GM19468 (cell line): ENCODE data around the gene RIMKLA.

ENCODE experiments used
- ATAC-seq: cut with Tn5 transposase; IDR thresholded peaks from one replicate; pipeline ENCODE4 v1.9.1; 2021; ENCODE audit warnings: mild to moderate bottlenecking, moderate library complexity, moderate number of reproducible peaks; ENCODE audit not compliant: unreplicated experiment; ENCODE audit errors: extremely low read depth

The RIMKLA gene

DNA sequence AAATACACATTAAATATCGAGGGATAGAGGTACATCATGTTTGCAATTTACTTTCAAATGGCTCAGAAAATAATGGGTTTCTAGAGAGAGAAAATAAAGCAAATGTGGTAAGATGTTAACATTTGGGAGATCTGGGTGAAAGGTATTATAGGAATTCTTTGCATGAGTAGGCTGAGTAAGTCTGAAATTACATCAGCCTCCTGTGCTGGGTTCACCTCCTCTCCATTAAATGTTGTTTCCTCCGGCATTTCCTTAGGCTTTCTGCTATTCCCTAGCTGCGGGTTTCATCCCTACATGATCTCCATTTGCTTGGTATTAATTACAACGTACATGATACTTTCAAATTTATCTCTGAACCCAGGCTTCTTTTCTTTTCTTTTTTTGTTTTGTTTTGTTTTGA, 43.6 kb downstream of the RIMKLA start:
- no peak for ATAC-seq

DNA sequence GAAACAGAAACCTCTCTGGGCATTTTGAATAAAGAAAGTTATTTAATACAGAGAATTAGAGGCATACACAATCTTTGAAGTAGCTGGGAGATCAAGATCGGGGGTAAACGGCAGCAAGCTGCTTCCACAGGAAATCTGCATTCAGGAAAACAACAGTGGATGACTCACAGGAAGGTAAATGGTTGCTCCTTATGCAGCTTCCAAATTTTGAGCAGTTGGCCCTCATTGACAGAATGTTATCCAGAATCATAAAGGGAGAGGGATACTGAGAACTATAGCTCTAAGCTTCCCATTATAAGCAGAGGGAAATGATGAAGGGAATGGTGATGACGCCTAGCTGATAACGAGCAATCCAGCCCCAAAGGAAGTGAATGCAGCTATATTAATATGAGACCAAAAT, 46.6 kb downstream of the RIMKLA start:
- no peak for ATAC-seq

DNA sequence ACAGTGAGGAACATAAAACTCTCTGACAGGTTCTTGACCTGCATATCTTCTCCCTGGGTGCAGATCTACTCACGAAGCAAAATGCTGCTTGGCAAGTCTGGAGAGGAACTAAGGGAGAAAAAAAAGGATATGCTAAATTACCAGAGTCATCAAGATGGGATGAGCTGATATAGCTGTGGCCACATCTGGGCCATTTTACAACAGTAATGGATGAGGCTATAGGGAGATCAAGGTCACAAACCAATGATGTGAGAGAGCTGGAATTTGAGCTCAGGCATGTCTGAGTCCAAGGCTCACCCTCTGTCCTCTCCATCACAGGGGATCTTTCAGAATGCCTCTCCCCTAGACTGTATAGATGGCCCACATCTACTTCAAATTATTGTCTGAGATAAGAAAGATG, 49.0 kb downstream of the RIMKLA start:
- ATAC-seq: no peak

DNA sequence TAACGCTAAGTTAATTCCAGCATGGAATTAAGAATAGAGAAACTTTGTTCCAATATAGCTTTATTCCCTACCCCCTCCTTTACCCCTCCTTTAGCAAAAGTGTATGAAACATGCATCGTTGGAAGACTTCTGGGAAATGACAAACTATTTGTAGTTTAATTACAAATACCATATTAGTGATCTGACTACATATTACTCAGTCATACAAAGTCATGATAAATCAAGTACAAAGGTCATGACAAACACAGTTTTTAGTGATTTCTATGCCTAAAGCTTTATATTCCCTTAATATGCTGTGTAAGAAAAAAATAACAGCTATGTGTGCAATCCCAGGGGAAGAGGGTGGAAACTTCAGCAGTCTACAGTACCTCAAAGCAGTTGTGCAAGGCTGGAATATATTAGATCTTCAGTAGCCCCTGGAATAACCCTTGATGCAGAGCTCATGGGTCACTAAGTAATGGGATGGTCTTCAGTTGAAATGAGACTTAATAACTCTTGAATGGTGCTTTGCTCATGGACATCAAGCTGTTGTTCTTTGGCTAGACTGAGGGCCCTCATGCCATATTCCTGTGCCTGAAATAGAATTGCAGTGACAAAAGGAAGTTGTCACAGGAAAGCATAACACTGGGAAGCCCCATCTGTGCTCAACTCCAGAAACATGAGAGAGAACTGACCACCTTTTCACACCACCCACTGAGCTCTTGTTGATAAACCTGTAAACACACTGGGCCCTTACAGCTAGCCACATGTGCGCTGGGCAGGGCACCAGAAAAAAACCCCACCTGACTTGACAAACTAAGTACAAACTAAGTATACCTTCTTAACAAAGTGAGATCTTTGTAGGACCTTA, 49.9 kb downstream of the RIMKLA start:
- no peak for ATAC-seq

DNA sequence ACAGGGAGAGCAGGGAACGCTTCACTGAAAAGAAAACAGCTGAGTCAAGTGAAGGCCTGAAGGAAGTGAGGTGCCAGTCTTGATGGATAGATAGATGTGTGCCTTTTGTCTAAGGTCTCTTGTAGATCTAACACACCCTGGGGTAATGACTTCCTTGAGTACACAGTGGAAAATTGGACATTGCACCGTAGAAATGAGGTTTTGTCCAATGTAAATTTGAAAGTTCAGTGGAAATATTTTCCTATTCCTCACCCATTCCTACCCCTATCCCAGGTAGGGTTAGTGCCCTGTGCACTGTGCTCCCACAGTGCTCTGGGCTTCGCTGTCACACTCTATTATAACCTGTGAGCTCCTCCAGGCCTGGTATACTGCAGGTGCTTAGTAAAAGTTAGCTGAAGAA, 50.9 kb downstream of the RIMKLA start:
- no peak for ATAC-seq

DNA sequence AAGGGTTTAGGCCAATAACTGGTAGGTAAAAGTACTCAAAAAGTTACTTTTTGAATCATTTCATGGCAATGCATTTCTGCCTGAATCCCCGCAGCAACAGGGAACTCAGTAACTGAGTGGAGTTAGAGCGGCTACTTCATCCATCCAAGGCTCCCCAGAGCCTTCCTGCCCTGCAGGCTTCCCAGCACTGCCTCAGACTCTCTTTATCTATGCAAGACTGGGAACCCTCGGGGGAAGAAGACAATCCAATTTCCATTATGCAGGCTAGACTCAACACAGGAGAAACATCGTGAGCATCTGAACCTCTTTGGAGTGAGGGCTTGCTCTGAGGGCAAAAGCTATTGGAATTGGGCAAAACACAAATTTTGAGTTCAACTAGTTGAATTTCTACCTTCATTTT, 52.1 kb downstream of the RIMKLA start:
- ATAC-seq: no peak

DNA sequence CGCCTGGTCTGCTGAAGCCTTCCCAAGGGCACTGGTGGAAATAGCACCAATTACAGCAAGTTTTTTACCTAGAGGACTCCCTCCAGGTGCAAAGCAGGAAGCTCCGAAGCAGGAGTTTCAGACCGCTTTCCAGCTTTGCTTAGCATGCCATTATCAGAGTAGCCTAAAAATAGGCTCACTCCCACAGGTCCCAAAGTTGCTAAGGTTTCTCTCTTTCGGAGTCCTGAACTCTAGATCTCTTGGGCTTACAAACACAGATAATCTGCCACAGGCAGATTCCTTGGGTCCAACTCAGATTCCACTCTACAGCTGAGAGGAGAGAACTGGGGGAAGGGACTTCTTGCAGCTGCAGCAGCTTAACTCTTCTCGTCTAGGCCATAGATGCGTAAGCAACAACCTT, 52.8 kb downstream of the RIMKLA start:
- ATAC-seq: no peak

DNA sequence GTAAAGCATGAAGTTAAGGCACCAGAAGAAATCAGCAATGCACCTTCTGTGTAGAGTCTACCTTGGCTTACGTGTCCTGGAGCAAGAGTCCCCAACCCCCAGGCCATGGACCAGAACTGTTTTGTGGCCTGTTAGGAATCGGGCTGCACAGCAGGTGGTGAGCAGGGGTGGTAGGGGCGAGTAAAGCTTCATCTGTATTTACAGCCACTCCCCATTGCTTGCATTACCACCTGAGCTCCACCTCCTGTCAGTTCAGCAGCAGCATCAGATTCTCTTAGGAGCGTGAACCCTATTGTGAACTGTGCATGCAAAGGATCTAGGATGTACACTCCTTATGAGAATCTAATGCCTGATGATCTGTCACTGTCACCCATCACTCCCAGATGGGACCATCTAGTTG, 53.7 kb downstream of the RIMKLA start:
- no peak for ATAC-seq

DNA sequence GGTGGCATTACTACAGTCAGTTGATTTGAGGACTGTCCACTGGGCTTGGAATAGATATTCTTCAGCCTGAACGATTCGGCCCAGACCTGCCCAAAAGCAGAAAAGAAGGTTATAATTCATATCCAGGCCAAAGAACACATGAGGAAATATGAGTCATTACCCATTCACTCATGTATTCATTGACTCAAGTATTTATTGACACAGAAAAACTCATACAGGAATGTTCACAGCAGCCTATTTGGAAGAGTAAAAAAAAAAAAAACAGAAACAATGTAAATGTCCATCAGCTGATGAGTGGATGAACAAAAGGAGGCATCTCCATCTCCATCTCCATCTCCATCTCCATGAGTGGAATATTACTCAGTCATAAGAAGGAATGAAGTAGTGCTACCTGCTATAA, 59.3 kb downstream of the RIMKLA start:
- no peak for ATAC-seq

DNA sequence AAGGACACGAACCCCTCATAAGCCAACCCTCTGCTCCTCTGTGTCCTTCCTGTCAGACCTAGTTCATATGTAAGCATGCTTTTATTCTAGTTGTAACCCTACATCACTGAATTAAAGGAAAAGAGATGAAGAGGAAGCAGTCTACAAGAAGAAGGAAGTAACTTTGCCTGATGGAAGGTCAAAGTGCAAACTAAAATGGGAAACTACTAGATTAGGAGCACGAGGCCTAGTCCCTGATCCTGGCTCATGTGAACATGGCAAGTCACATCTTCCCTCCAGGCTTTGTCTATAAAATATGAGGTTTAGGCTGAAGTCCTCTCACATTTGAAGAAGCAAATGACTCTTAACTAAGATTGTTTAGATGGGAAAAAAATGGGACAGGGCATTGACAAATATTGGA, 62.1 kb downstream of the RIMKLA start:
- no peak for ATAC-seq

DNA sequence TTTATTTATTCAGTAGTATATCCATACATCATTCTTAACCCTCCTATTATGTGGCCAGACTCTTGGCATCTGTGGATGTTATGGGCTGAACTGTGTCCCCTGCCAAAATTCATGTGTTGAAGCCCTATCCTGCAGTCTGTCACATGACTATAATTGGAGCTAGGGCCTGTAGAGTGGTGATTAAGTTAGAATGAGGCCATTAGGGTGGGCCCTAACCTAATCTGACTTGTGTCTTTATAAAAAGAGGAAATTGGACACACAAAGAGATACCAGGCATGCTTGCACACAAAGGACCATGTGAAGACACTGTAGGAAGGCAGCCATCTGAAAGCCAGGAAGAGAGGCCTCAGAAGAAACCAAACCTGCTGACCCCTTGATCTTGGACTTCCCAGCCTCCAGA, 68.7 kb downstream of the RIMKLA start:
- no peak for ATAC-seq

DNA sequence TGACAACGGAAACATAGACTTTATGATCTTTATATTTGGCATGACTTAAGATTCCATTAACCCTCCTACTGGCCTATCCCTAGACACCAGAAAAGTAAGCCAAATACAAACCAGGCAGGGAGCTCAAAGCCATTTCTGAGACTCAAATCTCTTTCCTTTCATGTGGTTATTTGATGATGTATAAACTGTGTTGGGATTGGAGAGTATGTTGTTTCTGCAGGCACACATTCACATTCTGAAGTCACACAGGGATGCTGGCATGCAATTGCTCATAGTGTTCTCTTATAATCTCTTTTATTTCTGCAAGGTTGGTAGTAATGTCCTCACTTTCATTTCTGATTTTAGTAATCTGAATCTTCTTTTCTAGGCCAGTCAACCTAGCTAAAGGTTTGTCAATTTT, 69.5 kb downstream of the RIMKLA start:
- ATAC-seq: no peak

DNA sequence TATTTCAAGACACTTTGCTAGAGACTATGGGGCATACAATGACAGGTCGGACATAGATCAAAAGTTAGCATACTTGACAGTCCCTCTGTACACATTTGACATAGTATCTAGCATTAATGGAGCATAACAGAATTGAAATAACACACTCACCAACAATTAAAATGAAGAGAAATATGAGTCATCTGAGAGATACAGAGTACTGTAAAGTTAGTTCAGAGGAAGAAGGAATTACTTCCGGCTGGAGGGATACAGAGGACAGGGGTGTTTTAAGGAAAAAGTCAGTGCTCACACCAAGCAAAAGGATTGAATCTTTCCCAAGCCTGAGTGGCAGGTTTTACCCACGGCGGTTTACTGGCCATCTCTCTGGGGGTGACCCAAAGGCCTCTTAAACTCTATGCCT, 72.8 kb downstream of the RIMKLA start:
- ATAC-seq: no peak

DNA sequence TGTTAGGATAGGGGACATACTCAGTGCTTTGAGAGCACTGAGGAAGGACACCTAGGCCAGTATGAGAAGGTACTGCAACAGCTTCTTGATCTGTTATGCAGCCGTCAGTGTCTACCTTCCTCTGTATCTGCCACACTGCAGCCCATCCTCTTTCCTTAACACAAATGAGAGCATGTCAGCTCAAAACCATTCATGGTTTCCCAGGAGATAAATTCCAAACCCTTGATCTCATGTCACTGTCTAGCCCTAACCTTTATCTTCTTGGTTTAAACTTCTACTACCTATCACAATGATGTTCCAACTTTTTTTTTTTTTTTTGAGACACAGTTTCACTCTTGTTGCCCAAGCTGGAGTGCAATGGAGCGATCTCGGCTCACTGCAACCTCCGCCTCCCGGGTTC, 73.8 kb downstream of the RIMKLA start:
- ATAC-seq: no peak

DNA sequence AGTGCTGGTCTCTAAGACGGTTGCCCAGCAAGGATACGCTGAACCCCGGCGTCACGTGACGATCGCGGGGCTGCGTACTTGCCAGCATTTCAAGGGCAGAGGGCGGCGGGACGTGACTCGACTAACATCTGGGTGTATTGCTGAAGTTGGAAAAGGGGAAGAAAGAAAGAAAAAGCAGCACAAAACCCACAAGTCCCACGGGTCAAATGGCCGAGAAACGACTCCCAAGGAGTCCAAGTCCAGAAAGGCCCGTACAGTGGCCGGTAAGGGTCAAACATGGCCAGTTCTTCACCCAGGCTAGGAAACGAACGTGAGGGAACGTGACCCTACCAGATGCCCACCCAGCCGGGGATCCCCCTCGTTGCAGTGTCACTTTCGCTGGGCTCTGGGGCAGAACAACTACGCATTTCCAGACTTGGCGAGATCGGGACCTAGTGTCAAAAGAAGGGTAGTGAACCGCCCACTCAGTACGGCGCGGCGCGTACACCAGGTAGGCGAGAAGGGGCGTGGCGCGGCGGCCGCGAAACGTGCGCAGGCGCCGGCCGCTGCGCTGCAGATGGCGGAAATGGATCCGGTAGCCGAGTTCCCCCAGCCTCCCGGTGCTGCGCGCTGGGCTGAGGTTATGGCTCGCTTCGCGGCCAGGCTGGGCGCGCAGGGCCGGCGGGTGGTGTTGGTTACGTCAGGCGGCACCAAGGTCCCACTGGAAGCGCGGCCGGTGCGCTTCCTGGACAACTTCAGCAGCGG, 75.6 kb downstream of the RIMKLA start, which contains the start of the genes PPCS and ZMYND12:
Gene PPCS, plus strand, starts transcription at position 534 of the 744 bp plus-strand sequence. Its CDS starts 23 bp downstream, at position 557.
Gene ZMYND12, minus strand, starts transcription at position 13 of the 744 bp plus-strand sequence. CDS start 25 bp downstream, outside the sequence.
- peak; percentile 62 for ATAC-seq

DNA sequence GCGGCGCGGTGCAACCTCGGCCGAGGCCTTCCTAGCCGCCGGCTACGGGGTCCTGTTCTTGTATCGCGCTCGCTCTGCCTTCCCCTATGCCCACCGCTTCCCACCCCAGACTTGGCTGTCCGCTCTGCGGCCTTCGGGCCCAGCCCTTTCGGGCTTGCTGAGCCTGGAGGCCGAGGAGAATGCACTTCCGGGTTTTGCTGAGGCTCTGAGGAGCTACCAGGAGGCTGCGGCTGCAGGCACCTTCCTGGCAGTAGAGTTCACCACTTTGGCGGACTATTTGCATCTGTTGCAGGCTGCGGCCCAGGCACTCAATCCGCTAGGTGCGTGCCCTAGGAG, 76.1 kb downstream of the RIMKLA start:
- peak; percentile 26 for ATAC-seq

DNA sequence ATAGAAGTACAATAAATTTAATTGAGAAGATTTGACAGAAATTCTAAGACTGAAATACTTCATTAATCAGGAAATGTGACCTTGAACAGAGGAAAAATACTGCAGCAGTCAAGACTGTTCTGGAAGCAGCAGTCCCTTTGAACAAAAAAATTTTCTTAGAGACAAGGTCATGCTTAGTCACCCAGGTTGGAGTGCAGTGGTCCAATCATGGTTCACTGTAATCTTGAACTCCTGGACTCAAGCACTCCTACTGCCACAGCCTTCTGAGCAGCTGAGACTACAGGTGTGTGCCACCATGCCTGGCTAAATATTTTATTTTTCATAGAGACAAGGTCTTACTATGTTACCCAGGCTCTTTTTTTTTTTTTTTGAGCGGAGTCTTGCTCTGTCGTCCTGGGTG, 80.6 kb downstream of the RIMKLA start:
- ATAC-seq: no peak

DNA sequence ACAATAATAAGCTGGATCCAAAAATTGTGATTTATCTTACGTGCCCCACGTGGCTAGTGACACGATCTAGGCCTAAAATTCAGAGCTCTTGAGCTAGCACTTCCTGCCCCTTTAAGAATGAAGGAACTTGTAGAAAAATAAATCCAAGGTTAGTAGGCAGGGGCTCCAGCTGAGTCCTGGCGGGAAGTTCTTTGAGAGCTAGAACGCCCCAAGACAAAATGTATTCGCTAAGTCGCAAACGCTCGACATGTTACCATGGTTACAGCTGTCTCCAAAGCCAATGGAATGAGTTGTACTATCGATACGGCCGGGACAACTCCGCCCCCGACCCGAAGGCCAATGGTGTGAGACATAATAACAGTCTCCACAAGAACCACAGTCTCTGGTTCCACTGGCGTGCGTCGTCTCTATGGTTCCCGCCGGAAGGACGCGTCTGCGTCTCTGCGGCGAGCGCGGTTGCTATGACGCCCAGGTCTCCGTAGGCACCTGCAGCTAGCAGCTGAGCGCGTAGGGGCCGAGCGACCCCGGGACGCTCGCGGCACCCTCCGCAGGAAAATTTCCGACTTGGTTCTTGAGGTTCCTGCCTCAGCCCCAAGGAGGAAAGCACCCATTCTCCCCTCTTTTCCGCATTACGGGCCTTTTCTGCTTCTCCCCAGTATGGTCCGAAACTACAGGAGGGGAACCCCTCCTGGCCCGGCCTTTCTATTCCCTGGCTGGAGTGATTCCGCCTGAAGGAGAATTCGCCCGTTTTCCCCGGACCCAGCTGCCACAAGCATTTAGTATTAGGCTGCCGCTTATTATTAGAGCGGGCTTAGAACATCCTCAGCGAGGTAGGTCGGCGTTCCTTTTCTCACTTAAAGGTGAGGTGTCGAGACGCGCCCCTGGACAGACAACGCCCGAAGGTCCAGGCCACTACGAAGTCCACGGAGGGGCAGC, 82.5 kb downstream of the RIMKLA start, which contains the start of gene CCDC30:
Gene CCDC30, plus strand, starts transcription at position 459 of the 936 bp plus-strand sequence. CDS start 17,266 bp downstream, outside the sequence.
- peak; percentile 97 for ATAC-seq

DNA sequence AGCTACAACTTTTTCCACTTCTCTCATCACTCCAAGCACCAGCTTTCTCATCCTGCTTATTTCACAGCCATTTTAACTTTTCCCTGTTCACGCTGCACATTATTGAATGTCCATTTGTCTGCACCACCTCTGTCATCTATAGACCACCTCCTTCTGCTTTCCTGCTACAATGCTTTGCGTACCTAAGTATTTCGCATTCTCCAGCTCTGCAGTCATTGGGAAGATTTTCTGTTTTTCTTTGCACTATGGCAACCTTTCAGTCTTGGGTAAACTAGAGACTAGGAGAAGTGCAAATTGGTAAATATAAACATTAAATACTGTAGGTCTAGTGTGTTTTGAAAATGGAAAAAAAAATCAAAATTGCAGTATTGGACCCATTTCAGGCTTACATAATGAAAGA, 83.3 kb downstream of the RIMKLA start:
- ATAC-seq: no peak

DNA sequence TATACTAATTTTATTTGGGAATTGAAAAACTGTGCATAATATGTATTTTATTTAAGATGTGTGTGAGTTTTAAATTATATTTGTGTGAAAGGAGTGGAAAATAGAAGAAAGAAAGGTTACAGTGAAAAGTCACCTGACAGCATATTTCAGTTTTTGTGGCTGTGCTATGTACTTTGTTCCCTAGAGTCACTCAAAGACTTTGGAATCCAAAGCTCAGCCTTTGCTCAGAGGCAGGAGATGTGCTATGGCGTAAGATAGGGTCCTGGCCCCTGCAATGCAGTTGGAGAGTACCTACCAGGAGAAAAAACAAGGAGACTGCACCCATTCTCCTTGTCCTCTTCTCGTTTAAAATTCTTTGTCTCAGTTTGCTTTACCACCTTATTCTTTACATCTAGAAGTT, 85.4 kb downstream of the RIMKLA start:
- ATAC-seq: no peak
